ENCODE data around the gene CTSK.

GRCh38 chr1:150763018-150763417 lies 45.0 kb downstream of the CTSK start:
- TF ChIP-seq POLR2AphosphoS5 (IDR thresholded peaks at IDR 0.05; ENCODE audit: borderline replicate concordance, low read depth, low read length) = no peak
- no peak for TF ChIP-seq EZH2 (IDR thresholded peaks at IDR 0.05)
- no peak for TF ChIP-seq FOXP2 (optimal IDR thresholded peaks at IDR 0.05; ENCODE audit: control extremely low read depth, extremely low read length, insufficient read depth)
